AG04450 (cell line): ENCODE results near the gene OLIG1. TPM values are rescaled to one million over a fixed set of nuclear protein-coding genes. Genes with fewer than 3 reads are reported as not detected.

Experiments
- CTCF ChIA-PET: fragments of 300-600, 350-600 bp; formaldehyde crosslinking; extraction: SDS; loops from one replicate; lab custom pipeline; 2022; ENCODE audit warnings: antibody characterized with exemption, inconsistent platforms; lab: Charles Lee
- POLR2A ChIA-PET: fragments of 350-600 bp; formaldehyde crosslinking; extraction: SDS; loops from one replicate; lab custom pipeline; 2021; ENCODE audit warnings: antibody characterized with exemption, inconsistent platforms; lab: Yijun Ruan, JAX
- DNase-seq: peaks from one replicate; pipeline ENCODE4 v3.0.0-alpha.2; 2011; ENCODE audit warnings: low read depth, low spot score
- H3K27ac ChIP-seq: one replicate; pipeline ENCODE4 v1.5.1; 2012; ENCODE audit warnings: low read depth, low read length, control low read depth
- H3K27me3 ChIP-seq: one replicate; pipeline ENCODE4 v1.6.0; 2012; ENCODE audit warnings: low read length; ENCODE audit not compliant: control insufficient read depth, insufficient read depth
- H3K4me3 ChIP-seq: 2 replicates; pipeline ENCODE4 v1.5.1; 2011; ENCODE audit warnings: mild to moderate bottlenecking, low read depth, low read length, control low read depth
- H3K9me3 ChIP-seq: 2 replicates; pipeline ENCODE4 v1.5.1; 2012; ENCODE audit warnings: low read length; ENCODE audit not compliant: control insufficient read depth, insufficient read depth
- polyA minus RNA-seq: library from RNA; depleted of rRNA, polyadenylated mRNA; stranded (reverse); fragments of >200 nt; gene quantifications from 2 replicates; pipeline ENCODE4 v1.2.3, GENCODE V29; 2011; rRNA and poly(A)+ RNA removed
- polyA plus RNA-seq: library from polyadenylated mRNA; depleted of rRNA; stranded (reverse); fragments of >200 nt; gene quantifications from 2 replicates; pipeline ENCODE4 v1.2.3, GENCODE V29; 2011; rRNA removed
- TF ChIP-seq, protein P1 (sequence below): IDR thresholded peaks from 2 replicates; pipeline ENCODE4 v1.5.1; 2011; ENCODE audit warnings: low read depth, low read length, control low read depth, inconsistent platforms

Gene OLIG1, protein sequence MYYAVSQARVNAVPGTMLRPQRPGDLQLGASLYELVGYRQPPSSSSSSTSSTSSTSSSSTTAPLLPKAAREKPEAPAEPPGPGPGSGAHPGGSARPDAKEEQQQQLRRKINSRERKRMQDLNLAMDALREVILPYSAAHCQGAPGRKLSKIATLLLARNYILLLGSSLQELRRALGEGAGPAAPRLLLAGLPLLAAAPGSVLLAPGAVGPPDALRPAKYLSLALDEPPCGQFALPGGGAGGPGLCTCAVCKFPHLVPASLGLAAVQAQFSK
- polyA plus RNA-seq (not detected in 2 replicates), polyA minus RNA-seq (not detected in 2 replicates)

DNA sequence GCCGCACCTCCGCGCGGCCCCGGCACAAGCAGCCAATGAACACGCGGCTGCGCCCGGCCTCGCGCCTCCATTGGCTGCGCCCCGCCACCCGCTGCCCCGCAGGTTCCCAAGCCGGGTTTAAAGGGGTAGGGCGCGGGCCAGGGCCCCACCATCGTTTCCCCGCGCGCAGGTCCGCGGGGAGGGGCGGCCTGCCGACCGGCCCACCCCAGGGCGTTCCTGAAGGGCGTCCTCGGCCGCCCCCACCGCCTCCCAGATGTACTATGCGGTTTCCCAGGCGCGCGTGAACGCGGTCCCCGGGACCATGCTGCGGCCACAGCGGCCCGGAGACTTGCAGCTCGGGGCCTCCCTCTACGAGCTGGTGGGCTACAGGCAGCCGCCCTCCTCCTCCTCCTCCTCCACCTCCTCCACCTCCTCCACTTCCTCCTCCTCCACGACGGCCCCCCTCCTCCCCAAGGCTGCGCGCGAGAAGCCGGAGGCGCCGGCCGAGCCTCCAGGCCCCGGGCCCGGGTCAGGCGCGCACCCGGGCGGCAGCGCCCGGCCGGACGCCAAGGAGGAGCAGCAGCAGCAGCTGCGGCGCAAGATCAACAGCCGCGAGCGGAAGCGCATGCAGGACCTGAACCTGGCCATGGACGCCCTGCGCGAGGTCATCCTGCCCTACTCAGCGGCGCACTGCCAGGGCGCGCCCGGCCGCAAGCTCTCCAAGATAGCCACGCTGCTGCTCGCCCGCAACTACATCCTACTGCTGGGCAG, at the start of gene OLIG1:
TSS of gene OLIG1 (plus strand) at position 148 of the 750 bp plus-strand sequence. CDS start at position 254, 106 bp downstream.
- TF ChIP-seq, protein P1, sequence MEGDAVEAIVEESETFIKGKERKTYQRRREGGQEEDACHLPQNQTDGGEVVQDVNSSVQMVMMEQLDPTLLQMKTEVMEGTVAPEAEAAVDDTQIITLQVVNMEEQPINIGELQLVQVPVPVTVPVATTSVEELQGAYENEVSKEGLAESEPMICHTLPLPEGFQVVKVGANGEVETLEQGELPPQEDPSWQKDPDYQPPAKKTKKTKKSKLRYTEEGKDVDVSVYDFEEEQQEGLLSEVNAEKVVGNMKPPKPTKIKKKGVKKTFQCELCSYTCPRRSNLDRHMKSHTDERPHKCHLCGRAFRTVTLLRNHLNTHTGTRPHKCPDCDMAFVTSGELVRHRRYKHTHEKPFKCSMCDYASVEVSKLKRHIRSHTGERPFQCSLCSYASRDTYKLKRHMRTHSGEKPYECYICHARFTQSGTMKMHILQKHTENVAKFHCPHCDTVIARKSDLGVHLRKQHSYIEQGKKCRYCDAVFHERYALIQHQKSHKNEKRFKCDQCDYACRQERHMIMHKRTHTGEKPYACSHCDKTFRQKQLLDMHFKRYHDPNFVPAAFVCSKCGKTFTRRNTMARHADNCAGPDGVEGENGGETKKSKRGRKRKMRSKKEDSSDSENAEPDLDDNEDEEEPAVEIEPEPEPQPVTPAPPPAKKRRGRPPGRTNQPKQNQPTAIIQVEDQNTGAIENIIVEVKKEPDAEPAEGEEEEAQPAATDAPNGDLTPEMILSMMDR: no peak
- POLR2A ChIA-PET: no interaction called here
- Histone ChIP-seq H3K27me3 (peaks cover 81% of the 10 kb centered on the region), H3K27ac (no peak within 1 kb of the TSS), H3K9me3 (no peaks in the 10 kb centered on the region; the same call in 1 of the 2 replicates), H3K4me3 (no peak within 1 kb of the TSS)
- no peak for DNase-seq
- CTCF ChIA-PET: no interaction called here

DNA sequence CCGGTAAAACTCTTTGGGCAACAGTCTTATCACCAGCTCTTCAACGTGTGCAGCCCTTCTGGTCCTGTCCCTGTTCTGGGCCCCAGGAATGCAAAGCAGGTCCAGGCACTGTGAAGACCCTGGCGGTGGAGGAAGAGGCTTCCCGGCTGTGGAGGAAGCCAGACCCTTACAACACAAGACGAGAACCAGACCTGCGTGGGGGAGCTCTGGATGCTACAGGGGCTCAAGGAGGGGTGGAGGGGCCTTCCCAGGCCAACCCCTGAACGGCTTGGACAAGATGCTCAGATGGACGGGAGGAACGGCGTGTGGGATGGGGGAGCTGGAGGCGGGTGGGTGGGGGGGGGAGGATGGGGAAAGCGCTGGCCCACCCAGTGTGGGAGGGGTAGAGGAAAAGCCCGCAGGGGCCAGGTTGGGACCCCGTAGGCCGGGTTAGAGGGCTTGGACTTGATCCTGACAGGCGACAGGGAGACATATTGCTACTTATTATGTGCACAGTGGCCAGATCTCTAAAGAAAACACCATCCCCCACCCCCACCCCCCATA, 49.3 kb upstream of the OLIG1 start:
- CTCF ChIA-PET: no interaction called here
- H3K9me3 ChIP-seq: peaks cover 7% of the 10 kb centered on the region; the same call in 1 of the 2 replicates
- TF ChIP-seq, protein P1: no peak
- no peak overlapping the region for H3K27ac ChIP-seq
- DNase-seq: no peak
- no peak overlapping the region for H3K4me3 ChIP-seq
- POLR2A ChIA-PET: no interaction called here
- peaks cover 88% of the 10 kb centered on the region for H3K27me3 ChIP-seq

DNA sequence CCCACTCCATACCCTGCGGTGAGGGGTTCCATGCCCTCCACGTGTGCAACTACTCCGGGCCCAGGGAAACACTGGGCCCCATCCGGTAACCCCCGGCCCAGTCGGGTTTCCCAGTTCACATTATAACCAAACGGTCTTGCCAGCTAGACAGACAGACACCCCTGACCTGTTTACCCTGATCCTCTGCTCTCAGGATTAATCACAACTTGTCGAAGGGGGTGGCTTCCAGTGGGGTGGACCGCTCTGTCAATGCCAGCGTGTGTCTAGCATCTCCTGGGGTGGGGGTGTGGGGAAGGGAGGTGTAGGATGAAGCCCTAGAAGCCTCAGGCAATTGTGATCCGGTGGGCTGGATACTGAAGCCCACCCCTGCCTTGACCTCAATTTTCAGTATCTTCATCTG, 48.8 kb upstream of the OLIG1 start:
- CTCF ChIA-PET: no interaction called here
- POLR2A ChIA-PET: no interaction called here
- Histone ChIP-seq H3K27ac (no peak overlapping the region), H3K9me3 (peaks cover 8% of the 10 kb centered on the region; the same call in 1 of the 2 replicates), H3K4me3 (no peak overlapping the region), H3K27me3 (peaks cover 92% of the 10 kb centered on the region)
- TF ChIP-seq, protein P1: no peak
- DNase-seq: no peak

DNA sequence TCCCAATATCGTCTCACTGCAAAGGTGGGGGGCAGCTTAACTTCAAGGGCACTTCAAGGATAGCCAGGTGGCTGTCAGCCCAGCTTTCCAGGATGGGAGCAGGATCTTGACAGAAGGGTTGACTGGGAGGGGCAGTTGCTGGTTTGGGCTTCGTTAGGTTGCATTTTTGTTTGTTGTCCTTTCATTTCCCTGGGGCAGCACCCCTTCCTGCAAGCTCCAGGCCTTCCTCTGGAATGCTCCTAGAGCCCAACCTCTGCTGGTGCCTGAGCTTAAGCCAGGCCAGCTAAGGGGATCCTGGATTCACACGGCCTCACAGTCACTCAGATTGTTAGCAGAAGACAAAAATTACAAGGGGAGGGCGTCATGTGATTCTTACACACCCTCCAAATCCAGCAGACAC, 48.3 kb upstream of the OLIG1 start:
- Histone ChIP-seq H3K27ac (no peak overlapping the region), H3K9me3 (peaks cover 8% of the 10 kb centered on the region; the same call in 1 of the 2 replicates), H3K4me3 (no peak overlapping the region), H3K27me3 (peaks cover 93% of the 10 kb centered on the region)
- ChIA-PET CTCF (interaction anchor here (0.5 kb wide), 1 partner anchor 316 kb away, joined by 4 read pairs; no protein-coding TSS in a partner anchor), POLR2A (no interaction called here)
- TF ChIP-seq, protein P1: no peak
- DNase-seq: no peak
